ENCODE results near the gene AFF2. TPM values are rescaled to one million over a fixed set of nuclear protein-coding genes. Genes with fewer than 3 reads are reported as not detected.
A peak's percentile ranks its signal among the peaks of the same experiment; 100 is the strongest.

The AFF2 gene
- total and polyA plus RNA-seq, 8 donors: 0.10 to 84.0 (median 0.72) TPM; not detected in 3

DNA sequence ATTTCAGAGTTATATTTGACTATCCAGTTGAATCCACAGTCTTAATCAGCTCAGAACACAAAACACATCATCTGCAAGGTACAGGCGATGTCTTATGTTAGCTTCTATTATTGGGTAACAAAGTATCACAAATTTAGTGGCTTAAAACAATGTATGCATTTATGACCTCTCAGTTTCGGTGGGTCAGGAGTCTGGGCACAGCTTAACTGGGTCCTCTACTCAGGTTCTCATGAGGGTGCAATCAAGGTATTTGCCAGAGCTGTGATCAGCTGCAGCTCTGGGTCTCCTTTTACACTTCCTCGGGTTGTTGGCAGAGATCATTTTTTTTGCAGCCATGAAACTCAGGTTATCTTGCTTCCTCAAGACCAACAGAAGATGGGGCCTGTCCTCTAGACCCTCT lies 505.8 kb downstream of the AFF2 start:
- no peaks in the 10 kb centered on the region for H3K4me1 ChIP-seq
- no peak for DNase-seq
- H3K27me3 ChIP-seq: no peaks in the 10 kb centered on the region
- H3K4me3 ChIP-seq: no peak overlapping the region
- TF ChIP-seq CTCF (IDR thresholded peaks at IDR 0.05) (no peak), POLR2AphosphoS5 (IDR thresholded peaks at IDR 0.05) (no peak), EP300 (IDR thresholded peaks at IDR 0.05) (no peak), POLR2A (IDR thresholded peaks at IDR 0.05) (no peak)
- intact Hi-C loops (cut with DNase I; ENCODE audit: low total_unique reads): no loop called here
- no peaks in the 10 kb centered on the region for H3K36me3 ChIP-seq
- no peak overlapping the region for H3K27ac ChIP-seq
- no peaks in the 10 kb centered on the region for H3K9me3 ChIP-seq
- WGBS, 5 donors: 61 to 91% (median 87%) methylated on average over 3 of the region's 3 CpGs

DNA sequence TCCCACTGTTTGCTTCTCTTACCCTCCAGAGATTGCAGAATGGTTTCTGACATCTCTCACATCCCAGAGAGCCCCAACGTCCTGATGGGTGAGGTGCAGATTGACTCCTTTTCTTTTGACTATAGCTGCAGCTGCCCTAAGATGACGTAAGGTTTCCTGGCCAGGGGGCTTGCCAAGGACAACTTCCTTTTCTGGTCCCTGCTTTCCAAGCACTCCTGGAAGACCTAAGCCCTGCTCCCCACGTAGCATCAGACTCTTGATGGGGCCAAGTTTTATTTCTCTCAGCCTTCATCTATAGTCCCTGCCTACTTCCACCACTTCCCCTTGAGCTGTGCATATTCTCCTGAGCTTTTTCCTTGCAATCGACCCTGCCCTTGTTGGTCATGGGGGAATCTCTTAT lies 507.0 kb downstream of the AFF2 start:
- DNase-seq: no peak
- H3K36me3 ChIP-seq: no peaks in the 10 kb centered on the region
- 45 to 69% (median 52%) methylated on average over 4 of the region's 4 CpGs for WGBS, 5 donors
- no peaks in the 10 kb centered on the region for H3K27me3 ChIP-seq
- intact Hi-C loops (cut with DNase I; ENCODE audit: low total_unique reads): no loop called here
- H3K4me1 ChIP-seq: no peaks in the 10 kb centered on the region
- no peak overlapping the region for H3K27ac ChIP-seq
- H3K9me3 ChIP-seq: no peaks in the 10 kb centered on the region
- no peak overlapping the region for H3K4me3 ChIP-seq
- TF ChIP-seq POLR2AphosphoS5 (IDR thresholded peaks at IDR 0.05) (no peak), EP300 (IDR thresholded peaks at IDR 0.05) (no peak), POLR2A (IDR thresholded peaks at IDR 0.05) (no peak), CTCF (IDR thresholded peaks at IDR 0.05) (no peak)

- intact Hi-C loops (cut with DNase I; ENCODE audit: low total_unique reads): no loop called here
- Histone ChIP-seq H3K4me1 (no peaks in the 10 kb centered on the region), H3K9me3 (no peaks in the 10 kb centered on the region), H3K27me3 (no peaks in the 10 kb centered on the region), H3K27ac (no peak overlapping the region), H3K36me3 (no peaks in the 10 kb centered on the region), H3K4me3 (no peak overlapping the region)
- WGBS, 5 donors: 31 to 49% (median 35%) methylated on average over 4 of the region's 4 CpGs
- TF ChIP-seq POLR2AphosphoS5 (IDR thresholded peaks at IDR 0.05) (no peak), EP300 (IDR thresholded peaks at IDR 0.05) (no peak), CTCF (IDR thresholded peaks at IDR 0.05) (no peak), POLR2A (IDR thresholded peaks at IDR 0.05) (no peak)
- peak in 1 of 2 donors; percentile 27 for DNase-seq
Measured at GRCh38 chrX:149010013-149010852, 509.8 kb downstream of the AFF2 start.

- H3K27me3 ChIP-seq: no peaks in the 10 kb centered on the region
- no peak overlapping the region for H3K27ac ChIP-seq
- no peaks in the 10 kb centered on the region for H3K36me3 ChIP-seq
- no peak for TF ChIP-seq POLR2AphosphoS5 (IDR thresholded peaks at IDR 0.05)
- TF ChIP-seq POLR2A (IDR thresholded peaks at IDR 0.05): no peak
- TF ChIP-seq EP300 (IDR thresholded peaks at IDR 0.05): no peak
- TF ChIP-seq CTCF (IDR thresholded peaks at IDR 0.05): no peak
- no peak overlapping the region for H3K4me3 ChIP-seq
- intact Hi-C loops (cut with DNase I; ENCODE audit: low total_unique reads): no loop called here
- no peak for DNase-seq
- H3K4me1 ChIP-seq: no peaks in the 10 kb centered on the region
- 27 to 44% (median 40%) methylated on average over 5 of the region's 5 CpGs for WGBS, 5 donors
- H3K9me3 ChIP-seq: no peaks in the 10 kb centered on the region
Measured at GRCh38 chrX:149010853-149011224, 510.4 kb downstream of the AFF2 start.
